Measurements from ENCODE around the gene ARHGEF2. TPM values are rescaled to one million over a fixed set of nuclear protein-coding genes. Genes with fewer than 3 reads are reported as not detected.

The ARHGEF2 gene
- total and polyA plus RNA-seq, 2 of the 13 experiments (the other 11 are each of a cell fraction or from before 2014, with no cell fraction given), result 16.1 to 32.1 TPM

- TF ChIP-seq, protein P1, sequence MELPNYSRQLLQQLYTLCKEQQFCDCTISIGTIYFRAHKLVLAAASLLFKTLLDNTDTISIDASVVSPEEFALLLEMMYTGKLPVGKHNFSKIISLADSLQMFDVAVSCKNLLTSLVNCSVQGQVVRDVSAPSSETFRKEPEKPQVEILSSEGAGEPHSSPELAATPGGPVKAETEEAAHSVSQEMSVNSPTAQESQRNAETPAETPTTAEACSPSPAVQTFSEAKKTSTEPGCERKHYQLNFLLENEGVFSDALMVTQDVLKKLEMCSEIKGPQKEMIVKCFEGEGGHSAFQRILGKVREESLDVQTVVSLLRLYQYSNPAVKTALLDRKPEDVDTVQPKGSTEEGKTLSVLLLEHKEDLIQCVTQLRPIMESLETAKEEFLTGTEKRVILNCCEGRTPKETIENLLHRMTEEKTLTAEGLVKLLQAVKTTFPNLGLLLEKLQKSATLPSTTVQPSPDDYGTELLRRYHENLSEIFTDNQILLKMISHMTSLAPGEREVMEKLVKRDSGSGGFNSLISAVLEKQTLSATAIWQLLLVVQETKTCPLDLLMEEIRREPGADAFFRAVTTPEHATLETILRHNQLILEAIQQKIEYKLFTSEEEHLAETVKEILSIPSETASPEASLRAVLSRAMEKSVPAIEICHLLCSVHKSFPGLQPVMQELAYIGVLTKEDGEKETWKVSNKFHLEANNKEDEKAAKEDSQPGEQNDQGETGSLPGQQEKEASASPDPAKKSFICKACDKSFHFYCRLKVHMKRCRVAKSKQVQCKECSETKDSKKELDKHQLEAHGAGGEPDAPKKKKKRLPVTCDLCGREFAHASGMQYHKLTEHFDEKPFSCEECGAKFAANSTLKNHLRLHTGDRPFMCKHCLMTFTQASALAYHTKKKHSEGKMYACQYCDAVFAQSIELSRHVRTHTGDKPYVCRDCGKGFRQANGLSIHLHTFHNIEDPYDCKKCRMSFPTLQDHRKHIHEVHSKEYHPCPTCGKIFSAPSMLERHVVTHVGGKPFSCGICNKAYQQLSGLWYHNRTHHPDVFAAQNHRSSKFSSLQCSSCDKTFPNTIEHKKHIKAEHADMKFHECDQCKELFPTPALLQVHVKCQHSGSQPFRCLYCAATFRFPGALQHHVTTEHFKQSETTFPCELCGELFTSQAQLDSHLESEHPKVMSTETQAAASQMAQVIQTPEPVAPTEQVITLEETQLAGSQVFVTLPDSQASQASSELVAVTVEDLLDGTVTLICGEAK (IDR thresholded peaks at IDR 0.05), result no peak
- TF ChIP-seq, protein P1 (CRISPR knock-in tag; IDR thresholded peaks at IDR 0.05), result no peak
- TF ChIP-seq ZNF704 (CRISPR knock-in tag; IDR thresholded peaks at IDR 0.05; ENCODE audit: borderline replicate concordance), result no peak
- no peak for TF ChIP-seq ZNF292 (CRISPR knock-in tag; IDR thresholded peaks at IDR 0.05; ENCODE audit: borderline replicate concordance, low read depth)
- no peak for TF ChIP-seq RAD51 (IDR thresholded peaks at IDR 0.05; ENCODE audit: borderline replicate concordance)
- no peak for TF ChIP-seq JUN (CRISPR knock-in tag; IDR thresholded peaks at IDR 0.05)
- no peak for TF ChIP-seq ZNF678 (CRISPR knock-in tag; IDR thresholded peaks at IDR 0.05)
- no peak; the same call in 1 of the 2 replicates for TF ChIP-seq ZNF605 (CRISPR knock-in tag; IDR thresholded peaks at IDR 0.05)
- TF ChIP-seq PLSCR1 (CRISPR knock-in tag; IDR thresholded peaks at IDR 0.05; ENCODE audit: borderline replicate concordance), result no peak
- peak; percentile 52 for TF ChIP-seq RBM39 (IDR thresholded peaks at IDR 0.05; ENCODE audit: low read depth, low read length, poor library complexity, severe bottlenecking)
- TF ChIP-seq THRA (CRISPR knock-in tag; IDR thresholded peaks at IDR 0.05; ENCODE audit: borderline replicate concordance), result no peak
- TF ChIP-seq STAG1 (CRISPR knock-in tag; IDR thresholded peaks at IDR 0.05), result no peak
These were observed 66.9 kb downstream of the ARHGEF2 start, which contains the start of gene RIT1 (continued) for GRCh38 chr1:155911156-155912055.

Measured in HepG2 (cell line).